ENCODE results near the gene S1PR2. TPM values are rescaled to one million over a fixed set of nuclear protein-coding genes. Genes with fewer than 3 reads are reported as not detected.
A peak's percentile ranks its signal among the peaks of the same experiment; 100 is the strongest.
"Not testable (repeated sequence)": the region's sequence is repeated elsewhere in the genome, so short reads cannot be mapped to it uniquely, and the experiment has no call there.

S1PR2 gene
- total RNA-seq, 1 donor from 2014 or later: 2.4 TPM

GRCh38 chr19:10226376-10227025 is 4.6 kb downstream of the S1PR2 start:
- no peak for FAIRE-seq
- peak in 1 of 2 donors; percentile 60 for DNase-seq (ENCODE audit: low spot score in 2 of 2)

- FAIRE-seq: no peak
- no peak for DNase-seq (ENCODE audit: low spot score in 2 of 2)
Observed at GRCh38 chr19:10226021-10226375, 5.1 kb downstream of the S1PR2 start.

GRCh38 chr19:10224337-10224736 is 6.8 kb downstream of the S1PR2 start:
- no peak for DNase-seq (ENCODE audit: low spot score in 2 of 2)

GRCh38 chr19:10223488-10224213 is 7.5 kb downstream of the S1PR2 start:
- FAIRE-seq (no peak), DNase-seq (ENCODE audit: low spot score in 2 of 2) (no peak)

More at GRCh38 chr19:10224337-10224736, 6.8 kb downstream of the S1PR2 start:
- FAIRE-seq: no peak

- no peak for FAIRE-seq
- DNase-seq (ENCODE audit: low spot score in 2 of 2): no peak
Observed at GRCh38 chr19:10222201-10222890, 8.8 kb downstream of the S1PR2 start.

DNA sequence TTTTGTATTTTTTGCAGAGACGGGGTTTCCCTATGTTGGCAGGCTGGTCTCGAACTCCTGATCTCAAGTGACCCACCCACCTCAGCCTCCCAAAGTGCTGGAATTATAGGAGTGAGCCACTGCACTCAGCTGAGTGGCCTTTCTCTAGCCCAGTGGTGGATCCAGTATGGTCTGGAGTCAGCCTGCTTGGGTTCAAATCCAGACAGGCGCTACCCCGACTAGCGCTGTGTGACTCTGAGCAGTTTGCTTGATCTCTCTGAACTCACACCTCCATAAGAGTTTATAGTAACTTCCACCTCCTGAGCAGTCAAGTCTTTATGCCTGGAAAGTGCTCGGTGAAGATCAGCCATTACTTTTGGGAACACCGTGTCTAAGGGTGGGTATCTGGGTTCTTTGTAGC is 10.4 kb downstream of the S1PR2 start:
- no peak for FAIRE-seq
- no peak for DNase-seq (ENCODE audit: low spot score in 2 of 2)

- no peak for DNase-seq (ENCODE audit: low spot score in 2 of 2)
- no peak for FAIRE-seq
Observed at GRCh38 chr19:10219678-10220077, 11.5 kb downstream of the S1PR2 start.

- DNase-seq (ENCODE audit: low spot score in 2 of 2) (no peak), FAIRE-seq (no peak)
Observed at GRCh38 chr19:10217085-10217484, 14.0 kb downstream of the S1PR2 start.

DNA sequence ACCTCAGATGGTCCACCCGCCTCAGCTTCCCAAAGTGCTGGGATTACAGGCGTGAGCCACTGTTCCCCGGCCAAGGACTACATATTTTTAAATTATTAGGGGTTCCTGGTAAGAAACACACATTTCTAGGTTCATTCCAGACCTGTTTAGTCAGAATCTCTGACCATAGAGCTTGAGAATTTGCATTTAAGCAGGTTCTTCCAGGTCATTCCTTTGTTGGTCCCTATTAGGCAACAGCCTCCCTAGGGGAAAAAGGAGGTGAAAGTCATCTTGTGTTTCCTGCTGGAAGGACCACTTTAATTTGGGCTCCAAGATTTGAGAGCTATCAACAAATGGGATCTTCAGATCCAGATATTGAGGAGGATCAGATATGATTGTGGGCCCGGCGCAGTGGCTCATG is 16.3 kb downstream of the S1PR2 start:
- no peak for FAIRE-seq

GRCh38 chr19:10211691-10212090 is 19.4 kb downstream of the S1PR2 start:
- no peak for FAIRE-seq
- no peak for DNase-seq (ENCODE audit: low spot score in 2 of 2)

More for the DNA sequence above, 16.3 kb downstream of the S1PR2 start:
- DNase-seq (ENCODE audit: low spot score in 2 of 2): no peak

- no peak for DNase-seq (ENCODE audit: low spot score in 2 of 2)
- no peak for FAIRE-seq
Observed at GRCh38 chr19:10211061-10211460, 20.1 kb downstream of the S1PR2 start.

GRCh38 chr19:10209315-10209714 is 21.8 kb downstream of the S1PR2 start:
- DNase-seq (ENCODE audit: low spot score in 2 of 2): no peak
- FAIRE-seq: no peak

GRCh38 chr19:10207026-10207425 is 24.1 kb downstream of the S1PR2 start:
- FAIRE-seq: no peak

DNA sequence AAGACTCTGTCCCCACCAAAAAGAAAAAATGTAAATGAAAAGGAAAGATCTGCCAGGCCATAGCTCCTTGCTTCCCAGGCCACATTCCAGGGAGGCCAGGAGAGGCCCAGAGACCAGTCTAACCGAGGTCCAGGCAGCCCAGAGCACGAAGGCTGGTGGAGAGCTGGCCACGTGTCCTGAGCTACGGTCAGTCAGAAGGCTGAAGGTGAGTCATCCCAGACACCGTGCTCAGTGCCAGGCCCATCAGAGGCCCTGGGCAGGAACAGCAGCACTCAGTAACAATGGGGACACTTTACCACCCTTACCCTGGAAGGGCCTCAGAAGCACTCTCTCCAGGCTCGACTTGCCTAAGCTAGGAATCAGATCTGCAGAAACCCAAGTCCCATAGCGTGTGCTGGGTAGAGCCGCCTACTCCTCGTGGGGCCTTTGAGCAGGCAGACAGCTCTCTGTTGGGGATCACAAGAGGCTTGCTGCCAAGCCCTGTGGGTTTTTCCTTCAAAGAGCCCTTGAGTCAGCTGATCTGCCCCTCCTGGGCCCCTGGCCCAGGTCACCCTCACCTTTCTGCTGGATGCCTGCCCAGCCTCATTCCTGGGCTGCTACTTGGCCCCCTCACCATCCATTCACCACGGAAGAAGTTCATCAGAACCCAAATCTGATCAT is 24.8 kb downstream of the S1PR2 start:
- no peak for FAIRE-seq
- no peak for DNase-seq (ENCODE audit: low spot score in 2 of 2)

More at GRCh38 chr19:10207026-10207425, 24.1 kb downstream of the S1PR2 start:
- DNase-seq (ENCODE audit: low spot score in 2 of 2): no peak

DNA sequence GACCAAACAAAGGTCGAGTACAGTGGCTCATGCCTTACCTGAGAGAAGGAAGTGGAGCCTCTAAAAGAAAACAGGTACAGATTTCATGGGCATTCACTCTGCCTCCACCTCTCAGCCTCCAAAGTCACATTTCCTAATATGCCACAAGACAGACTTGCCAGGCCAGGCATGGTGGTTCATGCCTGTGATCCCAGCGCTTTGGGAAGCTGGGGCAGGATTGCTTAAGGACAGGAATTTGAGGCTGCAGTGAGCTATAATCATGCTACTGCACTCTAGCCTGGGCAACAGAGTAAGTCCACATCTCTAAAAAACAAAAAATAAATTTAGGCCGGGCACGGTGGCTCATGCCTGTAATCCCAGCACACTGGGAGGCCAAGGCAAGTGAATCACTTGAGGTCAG is 25.5 kb downstream of the S1PR2 start:
- FAIRE-seq: no peak
- DNase-seq (ENCODE audit: low spot score in 2 of 2): no peak

DNA sequence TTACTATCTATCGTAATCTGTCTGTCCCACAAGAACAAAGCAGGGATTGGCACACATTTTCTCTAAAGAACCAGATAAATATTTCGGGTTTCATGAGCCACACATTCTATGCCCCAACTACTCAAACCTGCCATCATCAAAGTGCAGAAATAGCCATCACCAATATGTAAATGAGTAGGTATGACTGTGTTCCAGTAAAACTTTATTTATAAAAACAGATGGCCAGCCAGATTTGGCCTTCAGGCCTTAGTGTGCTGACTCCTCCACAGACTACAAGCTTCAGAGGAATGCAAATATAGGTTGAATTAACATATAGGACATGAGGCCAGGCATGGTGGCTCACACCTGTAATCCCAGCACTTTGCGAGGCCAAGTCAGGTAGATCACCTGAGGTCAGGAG is 27.4 kb downstream of the S1PR2 start:
- FAIRE-seq: no peak
- DNase-seq (ENCODE audit: low spot score in 2 of 2): no peak

- FAIRE-seq (no peak), DNase-seq (ENCODE audit: low spot score in 2 of 2) (no peak)
Observed at GRCh38 chr19:10201176-10201575, 30.0 kb downstream of the S1PR2 start.

DNA sequence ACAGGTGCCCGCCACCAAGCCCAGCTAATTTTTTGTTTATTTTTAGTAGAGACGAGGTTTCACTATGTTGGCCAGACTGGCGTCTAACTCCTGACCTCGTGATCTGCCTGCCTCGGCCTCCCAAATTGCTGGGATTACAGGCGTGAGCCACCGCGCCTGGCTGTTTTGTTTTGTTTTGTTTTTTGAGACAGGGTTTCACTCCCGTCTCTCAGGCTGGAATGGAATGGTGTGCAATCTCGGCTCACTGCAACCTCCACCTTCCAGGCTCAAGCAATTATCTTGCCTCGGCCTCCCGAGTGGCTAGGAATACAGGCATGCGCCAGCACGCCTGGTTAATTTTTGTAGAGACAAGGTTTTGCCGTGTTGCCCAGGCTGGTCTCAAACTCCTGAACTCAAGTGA is 31.0 kb downstream of the S1PR2 start:
- DNase-seq (ENCODE audit: low spot score in 2 of 2); FAIRE-seq: not testable (repeated sequence)

DNA sequence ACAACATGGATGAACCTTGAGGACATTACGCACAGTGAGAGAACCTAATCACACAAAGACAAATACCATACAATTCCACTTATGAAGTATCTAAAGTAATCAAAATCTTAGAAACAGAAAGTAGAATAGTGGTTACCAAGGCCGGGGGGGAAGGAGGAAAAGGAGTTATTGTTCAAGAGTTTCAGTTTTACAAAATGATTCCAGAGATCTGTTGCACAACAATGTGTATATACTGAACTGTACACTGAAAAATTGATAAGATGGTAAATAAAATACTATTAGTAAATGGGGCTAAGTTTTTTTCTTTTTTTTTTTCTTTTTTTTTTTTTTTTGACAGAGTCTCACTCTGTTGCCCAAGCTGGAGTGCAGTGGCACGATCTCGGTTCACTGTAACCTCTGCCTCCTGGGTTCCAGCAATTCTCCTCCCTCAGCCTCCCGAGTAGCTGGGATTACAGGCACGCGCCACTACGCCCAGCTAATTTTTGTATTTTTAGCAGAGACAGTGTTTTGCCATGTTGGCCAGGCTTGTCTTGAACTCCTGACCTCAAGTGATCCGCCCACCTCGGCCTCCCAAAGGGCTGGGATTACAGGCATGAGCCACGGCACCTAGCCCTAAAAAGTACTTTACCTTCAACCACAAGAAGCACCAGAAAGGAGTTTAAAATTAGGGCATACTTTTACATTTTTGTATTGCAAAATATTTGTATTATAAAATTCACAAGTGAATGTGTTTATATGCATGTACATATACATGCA is 32.1 kb downstream of the S1PR2 start:
- not testable (repeated sequence) for DNase-seq (ENCODE audit: low spot score in 2 of 2); FAIRE-seq

DNA sequence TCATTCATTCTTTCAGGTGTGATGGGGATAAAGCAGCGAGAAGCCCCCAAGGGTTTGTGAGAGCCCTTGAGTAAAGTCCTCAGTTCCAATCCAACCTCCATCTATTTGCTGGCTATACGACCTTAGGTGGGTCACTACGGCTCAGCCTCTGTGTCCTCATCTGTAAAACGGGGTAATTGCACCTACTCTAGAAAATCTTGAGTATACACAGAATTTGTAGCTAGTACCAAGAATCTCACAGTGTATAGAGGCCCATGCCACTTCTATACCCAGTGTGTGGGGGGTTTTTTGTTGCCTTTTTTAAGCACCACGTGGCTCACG is 36.0 kb downstream of the S1PR2 start:
- no peak for DNase-seq (ENCODE audit: low spot score in 2 of 2)
- FAIRE-seq: no peak

Measured in frontal cortex (tissue), 4 donors.